ENCODE results near the gene RBFOX2. TPM values are rescaled to one million over a fixed set of nuclear protein-coding genes. Genes with fewer than 3 reads are reported as not detected.
A peak's percentile ranks its signal among the peaks of the same experiment; 100 is the strongest.

The RBFOX2 gene
- total RNA-seq, 1 donor from 2014 or later = 58.1 TPM

DNA sequence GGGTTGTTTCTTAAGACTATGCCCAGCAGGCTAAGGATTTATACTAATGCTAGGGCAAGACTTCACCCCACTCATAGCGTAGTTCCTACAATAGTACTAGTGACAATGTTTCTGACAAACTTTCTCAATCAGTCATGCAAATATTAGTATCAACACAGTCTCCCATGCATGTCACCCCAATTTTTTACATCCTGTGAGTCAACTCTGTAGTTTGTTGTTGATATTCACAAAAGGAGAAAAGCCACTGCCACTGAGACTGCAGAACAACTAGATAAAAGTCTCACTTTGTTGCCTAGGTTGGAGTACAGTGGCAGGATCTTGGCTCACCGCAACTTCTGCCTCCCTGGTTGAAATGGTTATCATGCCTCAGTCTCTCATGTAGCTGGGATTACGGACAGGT is 155.2 kb downstream of the RBFOX2 start:
- Histone ChIP-seq H3K36me3 (peaks cover 0 to 5% of the 10 kb centered on the region in 2 donors), H3K27me3 (no peaks in the 10 kb centered on the region), H3K9me3 (no peaks in the 10 kb centered on the region), H3K4me3 (no peak overlapping the region), H3K4me1 (peaks cover 4 to 18% of the 10 kb centered on the region in 2 donors), H3K27ac (no peak overlapping the region)
- DNase-seq (ENCODE audit: low spot score in 2 of 2) = no peak
- TF ChIP-seq, protein P1, sequence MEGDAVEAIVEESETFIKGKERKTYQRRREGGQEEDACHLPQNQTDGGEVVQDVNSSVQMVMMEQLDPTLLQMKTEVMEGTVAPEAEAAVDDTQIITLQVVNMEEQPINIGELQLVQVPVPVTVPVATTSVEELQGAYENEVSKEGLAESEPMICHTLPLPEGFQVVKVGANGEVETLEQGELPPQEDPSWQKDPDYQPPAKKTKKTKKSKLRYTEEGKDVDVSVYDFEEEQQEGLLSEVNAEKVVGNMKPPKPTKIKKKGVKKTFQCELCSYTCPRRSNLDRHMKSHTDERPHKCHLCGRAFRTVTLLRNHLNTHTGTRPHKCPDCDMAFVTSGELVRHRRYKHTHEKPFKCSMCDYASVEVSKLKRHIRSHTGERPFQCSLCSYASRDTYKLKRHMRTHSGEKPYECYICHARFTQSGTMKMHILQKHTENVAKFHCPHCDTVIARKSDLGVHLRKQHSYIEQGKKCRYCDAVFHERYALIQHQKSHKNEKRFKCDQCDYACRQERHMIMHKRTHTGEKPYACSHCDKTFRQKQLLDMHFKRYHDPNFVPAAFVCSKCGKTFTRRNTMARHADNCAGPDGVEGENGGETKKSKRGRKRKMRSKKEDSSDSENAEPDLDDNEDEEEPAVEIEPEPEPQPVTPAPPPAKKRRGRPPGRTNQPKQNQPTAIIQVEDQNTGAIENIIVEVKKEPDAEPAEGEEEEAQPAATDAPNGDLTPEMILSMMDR (IDR thresholded peaks at IDR 0.05) = no peak
- intact Hi-C loops (cut with DNase I) = no loop called here

DNA sequence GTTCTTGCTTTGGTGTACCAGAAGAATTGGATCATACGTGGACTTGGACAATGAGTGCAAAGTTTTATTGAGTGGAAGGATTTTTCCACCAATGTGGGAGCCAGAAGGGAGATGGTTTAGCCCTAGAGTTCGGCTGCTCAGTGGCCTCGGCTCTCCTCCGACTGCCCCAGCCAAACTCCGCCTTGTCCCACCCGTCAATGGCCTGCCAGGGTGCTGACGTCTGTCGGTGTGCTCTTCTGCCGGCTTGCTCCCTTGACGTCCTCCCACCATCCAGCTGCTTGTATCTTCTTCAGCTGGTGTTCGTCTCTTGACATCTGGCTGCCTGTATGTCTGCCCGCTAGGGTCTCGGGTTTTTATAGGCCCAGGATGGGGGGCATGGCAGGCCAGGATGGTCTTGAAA is 156.2 kb downstream of the RBFOX2 start:
- Histone ChIP-seq H3K9me3 (no peaks in the 10 kb centered on the region), H3K36me3 (peaks cover 0 to 5% of the 10 kb centered on the region in 2 donors), H3K27ac (no peak overlapping the region), H3K4me3 (no peak overlapping the region), H3K4me1 (peaks cover 4 to 18% of the 10 kb centered on the region in 2 donors), H3K27me3 (no peaks in the 10 kb centered on the region)
- TF ChIP-seq, protein P1 (IDR thresholded peaks at IDR 0.05) = no peak
- no peak for DNase-seq (ENCODE audit: low spot score in 2 of 2)
- intact Hi-C loops (cut with DNase I) = no loop called here

DNA sequence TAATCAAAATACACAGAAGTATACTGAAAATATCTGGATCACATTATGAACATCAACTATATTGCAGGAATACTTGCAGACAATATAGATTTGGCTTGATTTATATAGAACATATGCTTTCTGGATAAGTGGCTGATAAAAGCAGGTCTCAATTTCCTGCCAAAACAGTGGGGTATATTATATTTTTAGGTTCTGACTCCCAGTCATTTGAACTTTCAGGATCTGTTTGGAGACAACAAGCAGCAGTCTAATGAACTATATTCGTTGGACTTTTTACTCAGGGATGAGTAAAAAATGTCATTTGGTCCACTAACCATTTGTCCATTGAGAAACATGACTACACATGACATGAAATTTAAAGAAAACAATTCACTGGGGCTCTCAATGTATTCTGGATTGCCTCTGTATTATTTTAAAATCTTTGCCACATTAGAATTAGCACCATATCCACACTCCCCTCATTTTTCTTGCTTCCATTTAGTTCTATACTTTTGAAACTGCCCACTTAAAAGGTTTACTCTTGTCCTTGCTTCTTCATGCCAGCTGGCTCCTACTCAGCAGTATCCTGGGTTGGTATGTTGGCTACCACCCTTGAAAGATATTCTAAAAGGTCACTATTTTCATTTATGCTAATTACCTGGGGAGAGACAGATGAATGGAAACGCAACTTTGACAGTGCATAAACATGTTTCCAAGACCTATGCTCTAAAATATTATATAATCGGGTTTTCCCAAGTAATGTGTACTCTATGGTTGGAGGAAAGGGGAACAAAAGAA is 157.9 kb downstream of the RBFOX2 start:
- Histone ChIP-seq H3K36me3 (peaks cover 0 to 5% of the 10 kb centered on the region in 2 donors), H3K4me1 (peaks cover 4 to 24% of the 10 kb centered on the region in 2 donors), H3K27me3 (no peaks in the 10 kb centered on the region), H3K9me3 (no peaks in the 10 kb centered on the region), H3K4me3 (no peak overlapping the region), H3K27ac (peak overlapping the region in 1 of 2 donors; percentile 69)
- no peak for DNase-seq (ENCODE audit: low spot score in 2 of 2)
- TF ChIP-seq, protein P1 (IDR thresholded peaks at IDR 0.05) = no peak
- intact Hi-C loops (cut with DNase I) = no loop called here

DNA sequence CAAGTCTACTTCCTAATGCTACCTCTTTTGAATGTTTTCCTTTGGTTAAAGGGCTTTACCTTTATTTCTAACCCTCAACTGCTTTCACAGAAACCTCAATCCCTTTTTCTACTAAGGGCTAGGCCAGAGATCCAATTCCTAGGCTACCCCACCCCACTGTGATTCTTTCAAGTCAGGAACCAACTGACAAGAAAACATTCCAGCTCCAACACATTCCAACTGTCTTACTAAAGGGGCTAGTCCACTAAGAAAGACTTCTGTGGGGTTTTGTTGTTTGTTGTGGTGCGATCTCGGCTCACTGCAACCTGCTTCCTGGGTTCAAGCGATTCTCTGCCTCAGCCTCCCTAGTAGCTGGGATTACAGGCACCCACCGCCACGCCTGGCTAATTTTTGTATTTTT is 159.7 kb downstream of the RBFOX2 start:
- Histone ChIP-seq H3K36me3 (peaks cover 0 to 5% of the 10 kb centered on the region in 2 donors), H3K27ac (peak overlapping the region; percentile 22 to 69), H3K4me3 (no peak overlapping the region), H3K9me3 (no peaks in the 10 kb centered on the region), H3K27me3 (no peaks in the 10 kb centered on the region), H3K4me1 (peaks cover 4 to 24% of the 10 kb centered on the region in 2 donors)
- DNase-seq (ENCODE audit: low spot score in 2 of 2) = no peak
- intact Hi-C loops (cut with DNase I) = no loop called here
- TF ChIP-seq, protein P1 (IDR thresholded peaks at IDR 0.05) = no peak

DNA sequence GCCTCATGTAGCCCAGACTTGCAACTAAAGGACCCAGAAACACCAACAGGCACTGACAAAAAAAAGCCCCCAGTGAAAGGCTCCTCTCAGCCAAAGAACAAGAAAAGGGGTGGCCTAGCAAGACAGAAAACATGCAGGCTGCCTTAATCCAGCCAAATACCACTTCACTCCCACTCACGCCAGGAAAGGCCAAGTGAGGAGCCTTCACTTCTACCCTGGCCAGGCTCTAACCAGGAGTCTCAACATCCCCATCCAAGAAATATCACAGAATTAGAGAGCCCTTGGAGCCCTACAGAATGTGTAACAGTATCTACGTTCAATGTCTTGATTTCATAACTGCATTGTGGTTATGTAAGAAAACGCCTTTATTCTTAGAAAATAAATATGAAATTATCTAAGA is 162.0 kb downstream of the RBFOX2 start:
- Histone ChIP-seq H3K4me1 (peaks cover 4 to 37% of the 10 kb centered on the region in 2 donors), H3K9me3 (no peaks in the 10 kb centered on the region), H3K27ac (peak overlapping the region in 1 of 2 donors; percentile 69), H3K36me3 (no peaks in the 10 kb centered on the region), H3K27me3 (no peaks in the 10 kb centered on the region), H3K4me3 (no peak overlapping the region)
- no peak for DNase-seq (ENCODE audit: low spot score in 2 of 2)
- TF ChIP-seq, protein P1 (IDR thresholded peaks at IDR 0.05) = no peak
- intact Hi-C loops (cut with DNase I) = no loop called here

Measured in ascending aorta (tissue), 2 donors.